HCT116 (cell line): ENCODE results near the gene NHLRC4.

Experiments
- EZH2 ChIP-seq: fragments of 200-600 bp; sonication (generic); IDR thresholded peaks from 2 replicates; pipeline ENCODE4 v1.6.1; 2017; ENCODE audit warnings: antibody characterized with exemption, mixed run types
- EZH2phosphoT487 ChIP-seq: fragments of 200-600 bp; IDR thresholded peaks from 2 replicates; pipeline ENCODE4 v1.6.1; 2018; ENCODE audit warnings: antibody characterized with exemption, borderline replicate concordance
- POLR2A ChIP-seq: IDR thresholded peaks from 2 replicates; pipeline ENCODE4 v1.7.0; 2011; ENCODE audit warnings: borderline replicate concordance; ENCODE audit not compliant: insufficient read depth, insufficient read length; ENCODE audit errors: extremely low read depth
- POLR2AphosphoS5 ChIP-seq: IDR thresholded peaks from 2 replicates; pipeline ENCODE4 v1.6.1; 2011; ENCODE audit warnings: mild to moderate bottlenecking, low read depth, low read length, moderate library complexity
- YY1 ChIP-seq: IDR thresholded peaks from 2 replicates; pipeline ENCODE4 v1.6.1; 2011; ENCODE audit warnings: low read length, low read depth, moderate library complexity, mild to moderate bottlenecking; ENCODE audit not compliant: insufficient replicate concordance; ENCODE audit errors: extremely low read depth
- ZNF274 ChIP-seq: fragments of 200-500 bp; sonication (Bioruptor generic); IDR thresholded peaks from 2 replicates; pipeline ENCODE4 v1.6.1; 2014; ENCODE audit warnings: mild to moderate bottlenecking, low read depth, low read length, inconsistent platforms
- TF ChIP-seq, protein P1 (sequence below), 3 experiments: fragments of 200-600 bp in 1 of 3; sonication (generic) in 1 of 3; IDR thresholded peaks in 2 of 3; conservative IDR thresholded peaks in 1 of 3; 2 replicates each; pipeline ENCODE4 v1.5.1; 2012 to 2017; ENCODE audit warnings: low read depth in 2 of 3, low read length in 2 of 3, antibody characterized with exemption in 1 of 3, borderline replicate concordance in 1 of 3, control low read depth in 1 of 3, mild to moderate bottlenecking in 1 of 3, mixed read lengths in 1 of 3, mixed run types in 1 of 3, moderate library complexity in 1 of 3; ENCODE audit not compliant: insufficient read depth in 1 of 3

DNA sequence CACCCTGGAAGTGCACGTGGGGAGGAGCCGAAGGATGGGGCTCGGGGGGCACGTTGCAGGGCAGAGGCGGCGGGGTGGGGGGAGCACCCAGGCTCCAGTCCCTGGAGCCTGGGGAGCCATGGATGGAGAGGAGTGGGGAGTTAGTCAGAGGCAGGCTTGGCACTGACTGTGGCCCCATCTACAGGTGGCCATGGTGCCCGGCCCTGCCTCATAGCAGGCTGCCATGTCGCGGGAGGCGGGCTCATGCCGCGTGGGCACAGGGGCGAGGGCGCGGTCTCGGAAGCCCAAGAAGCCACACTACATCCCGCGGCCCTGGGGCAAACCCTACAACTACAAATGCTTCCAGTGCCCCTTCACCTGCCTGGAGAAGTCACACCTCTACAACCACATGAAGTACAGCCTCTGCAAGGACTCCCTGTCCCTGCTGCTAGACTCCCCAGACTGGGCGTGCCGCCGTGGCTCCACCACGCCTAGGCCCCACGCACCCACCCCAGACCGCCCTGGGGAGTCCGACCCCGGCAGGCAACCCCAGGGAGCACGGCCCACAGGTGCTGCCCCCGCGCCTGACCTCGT, 3.6 kb upstream of the NHLRC4 start:
- no peak for TF ChIP-seq POLR2AphosphoS5
- TF ChIP-seq, protein P1, sequence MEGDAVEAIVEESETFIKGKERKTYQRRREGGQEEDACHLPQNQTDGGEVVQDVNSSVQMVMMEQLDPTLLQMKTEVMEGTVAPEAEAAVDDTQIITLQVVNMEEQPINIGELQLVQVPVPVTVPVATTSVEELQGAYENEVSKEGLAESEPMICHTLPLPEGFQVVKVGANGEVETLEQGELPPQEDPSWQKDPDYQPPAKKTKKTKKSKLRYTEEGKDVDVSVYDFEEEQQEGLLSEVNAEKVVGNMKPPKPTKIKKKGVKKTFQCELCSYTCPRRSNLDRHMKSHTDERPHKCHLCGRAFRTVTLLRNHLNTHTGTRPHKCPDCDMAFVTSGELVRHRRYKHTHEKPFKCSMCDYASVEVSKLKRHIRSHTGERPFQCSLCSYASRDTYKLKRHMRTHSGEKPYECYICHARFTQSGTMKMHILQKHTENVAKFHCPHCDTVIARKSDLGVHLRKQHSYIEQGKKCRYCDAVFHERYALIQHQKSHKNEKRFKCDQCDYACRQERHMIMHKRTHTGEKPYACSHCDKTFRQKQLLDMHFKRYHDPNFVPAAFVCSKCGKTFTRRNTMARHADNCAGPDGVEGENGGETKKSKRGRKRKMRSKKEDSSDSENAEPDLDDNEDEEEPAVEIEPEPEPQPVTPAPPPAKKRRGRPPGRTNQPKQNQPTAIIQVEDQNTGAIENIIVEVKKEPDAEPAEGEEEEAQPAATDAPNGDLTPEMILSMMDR (IDR thresholded peaks at IDR 0.05 in 2 of 3, conservative IDR thresholded peaks at IDR 0.05 in 1 of 3; ENCODE audit: borderline replicate concordance in 1 of 3, insufficient read depth in 1 of 3, low read depth in 2 of 3, low read length in 2 of 3) = no peak
- no peak for TF ChIP-seq YY1
- no peak for TF ChIP-seq EZH2phosphoT487
- no peak for TF ChIP-seq ZNF274
- no peak for TF ChIP-seq EZH2
- no peak for TF ChIP-seq POLR2A
